BJ (cell line): Measurements from ENCODE around the gene PALB2. TPM values are rescaled to one million over a fixed set of nuclear protein-coding genes. Genes with fewer than 3 reads are reported as not detected.

Experiments used
- CTCF ChIA-PET: fragments of 350-600 bp; formaldehyde crosslinking; extraction: SDS; loops from one replicate; lab custom pipeline; 2021; ENCODE audit warnings: antibody characterized with exemption, inconsistent platforms; lab: Yijun Ruan, JAX
- POLR2A ChIA-PET: fragments of 300-600 bp; sonication (Branson Sonifier 250); formaldehyde crosslinking; extraction: SDS; loops from one replicate; lab custom pipeline; 2021; ENCODE audit warnings: antibody characterized with exemption; lab: Charles Lee
- DNase-seq: peaks from one replicate; pipeline ENCODE4 v3.0.0-alpha.2; 2011; ENCODE audit warnings: low read depth
- H3K27me3 ChIP-seq: 2 replicates; pipeline ENCODE4 v1.6.0; 2011; ENCODE audit warnings: low read length; ENCODE audit not compliant: control insufficient read depth, insufficient read depth
- H3K36me3 ChIP-seq: 2 replicates; pipeline ENCODE4 v1.5.1; 2011; ENCODE audit warnings: low read length; ENCODE audit not compliant: control insufficient read depth, insufficient read depth
- H3K4me3 ChIP-seq: 2 replicates; pipeline ENCODE4 v1.5.1; 2011; ENCODE audit warnings: low read depth, mild to moderate bottlenecking, control low read depth, low read length
- CTCF ChIP-seq: IDR thresholded peaks from 2 replicates; pipeline ENCODE4 v1.5.1; 2011; ENCODE audit warnings: low read depth, mild to moderate bottlenecking, control low read depth, inconsistent platforms, low read length, moderate library complexity; ENCODE audit not compliant: insufficient read depth
- polyA plus RNA-seq: library from polyadenylated mRNA; depleted of rRNA; stranded (reverse); fragments of >200 nt; gene quantifications from 2 replicates; pipeline ENCODE4 v1.2.3, GENCODE V29; 2011

PALB2 gene
- polyA plus RNA-seq, 1 experiment = 3.2 TPM

GRCh38 chr16:23607726-23608125, 33.4 kb downstream of the PALB2 start:
- no peak for TF ChIP-seq CTCF
- Histone ChIP-seq H3K27me3 (no peaks in the 10 kb centered on the region), H3K36me3 (no peaks in the 10 kb centered on the region; the same call in 1 of the 2 replicates), H3K4me3 (no peak overlapping the region)
- CTCF ChIA-PET = interaction anchor here (0.9 kb wide), 1 partner anchor 11 kb away, joined by 3 read pairs; no protein-coding TSS in a partner anchor
- no peak for DNase-seq
- POLR2A ChIA-PET = no interaction called here

- no peak for TF ChIP-seq CTCF
- ChIA-PET POLR2A (no interaction called here), CTCF (interaction anchor here (0.6 to 2.2 kb wide), 12 partner anchors 8 to 105 kb away, joined by 3 to 11 read pairs (median 4); partner anchors contain the start of gene UBFD1)
- DNase-seq = no peak
- H3K4me3 ChIP-seq = no peak overlapping the region
- H3K36me3 ChIP-seq = peaks cover 6% of the 10 kb centered on the region
- H3K27me3 ChIP-seq = no peaks in the 10 kb centered on the region
These were observed 43.9 kb downstream of the PALB2 start for GRCh38 chr16:23597003-23597756.

- ChIA-PET POLR2A (no interaction called here), CTCF (interaction anchor here (0.6 to 2.2 kb wide), 12 partner anchors 8 to 104 kb away, joined by 3 to 11 read pairs (median 4); partner anchors contain the start of gene UBFD1)
- Histone ChIP-seq H3K4me3 (peak within 1 kb of the TSS; percentile 93), H3K36me3 (peaks cover 12% of the 10 kb centered on the region), H3K27me3 (no peaks in the 10 kb centered on the region)
- DNase-seq = peak; percentile 32
- TF ChIP-seq CTCF = peak; percentile 74
These were observed 45.0 kb downstream of the PALB2 start, which contains the start of gene NDUFAB1 for GRCh38 chr16:23595951-23596720. TSS of gene NDUFAB1 (minus strand) at chr16:23596316. CDS start at chr16:23596290, 26 bp downstream.

GRCh38 chr16:23595246-23595950, 45.7 kb downstream of the PALB2 start:
- no peaks in the 10 kb centered on the region for H3K27me3 ChIP-seq
- TF ChIP-seq CTCF = no peak
- H3K4me3 ChIP-seq = peak overlapping the region; percentile 93
- ChIA-PET CTCF (interaction anchor here (0.7 to 2.2 kb wide), 3 partner anchors 10 to 71 kb away, joined by 3 to 11 read pairs (median 4); no protein-coding TSS in a partner anchor), POLR2A (no interaction called here)
- no peak for DNase-seq
- peaks cover 12% of the 10 kb centered on the region for H3K36me3 ChIP-seq
